Testis (tissue), 3 donors: ENCODE measurements around the gene M6PR. TPM values are rescaled to one million over a fixed set of nuclear protein-coding genes. Genes with fewer than 3 reads are reported as not detected.
A peak's percentile ranks its signal among the peaks of the same experiment; 100 is the strongest.
"Not testable (repeated sequence)": the region's sequence is repeated elsewhere in the genome, so short reads cannot be mapped to it uniquely, and the experiment has no call there.

Experiments used
- DNase-seq: peaks from one replicate; pipeline ENCODE4 v3.0.0-alpha.2; 2019
- H3K27ac ChIP-seq, 2 donors: fragments of 200-600 bp; sonication (generic); one replicate each; pipeline ENCODE4 v1.5.1; 2019
- H3K27me3 ChIP-seq: fragments of 200-600 bp; sonication (generic); one replicate; pipeline ENCODE4 v1.5.1; 2019
- H3K36me3 ChIP-seq: fragments of 200-600 bp; sonication (generic); one replicate; pipeline ENCODE4 v1.5.1; 2017; ENCODE audit warnings: low read depth; ENCODE audit errors: missing control alignments
- H3K4me1 ChIP-seq: fragments of 200-600 bp; sonication (generic); one replicate; pipeline ENCODE4 v1.5.1; 2019
- H3K4me3 ChIP-seq, 2 donors: fragments of 200-600 bp; sonication (generic); one replicate each; pipeline ENCODE4 v1.5.1; 2017 to 2019
- H3K9me3 ChIP-seq: fragments of 200-600 bp; sonication (generic); one replicate; pipeline ENCODE4 v1.5.1; 2017
- CTCF ChIP-seq, 3 experiments: fragments of 450-650 bp in 2 of 3; fragments of 200-600 bp in 1 of 3; sonication (generic) in 1 of 3; IDR thresholded peaks; one replicate each; pipeline ENCODE4 v1.5.1; 2016 to 2019; ENCODE audit warnings: antibody characterized with exemption in 3 of 3, mild to moderate bottlenecking in 2 of 3, moderate library complexity in 1 of 3
- POLR2A ChIP-seq: fragments of 450-650 bp; IDR thresholded peaks from one replicate; pipeline ENCODE4 v1.6.1; 2017; ENCODE audit warnings: antibody characterized with exemption, mild to moderate bottlenecking, moderate library complexity
- WGBS, 2 donors: methylation state at CpG; one replicate each; pipeline ENCODE4 v1.1.5; 2018; 5-methylcytosine and 5-hydroxymethylcytosine counted together
- intact Hi-C: fragments of 100-400 bp; cut with DNase I; formaldehyde crosslinking; loops from one replicate; pipeline ENCODE4 v1.15.1; 2023; ENCODE audit warnings: low total_unique reads
- polyA plus RNA-seq: library from polyadenylated mRNA; stranded (reverse); fragments of 350-450 nt; fragmentation: Illumina TruSeq; extraction: RNeasy Lipid Tissue Mini Kit (QIAGEN cat#74804); gene quantifications from one replicate; pipeline ENCODE4 v1.2.3, GENCODE V29; 2014; ENCODE audit warnings: low read depth, low replicate concordance; ENCODE audit not compliant: insufficient read depth
- total RNA-seq, 2 donors: library from RNA; depleted of rRNA; stranded (reverse); fragments of >200 nt; gene quantifications; one replicate each; pipeline ENCODE4 v1.2.3, GENCODE V29; 2016

The M6PR gene
- total and polyA plus RNA-seq, 3 donors from 2014 or later = 127 to 172 (median 166) TPM

GRCh38 chr12:8914716-8915526 lies 34.5 kb downstream of the M6PR start:
- no peaks in the 10 kb centered on the region for H3K9me3 ChIP-seq
- peaks cover 12% of the 10 kb centered on the region for H3K4me1 ChIP-seq
- H3K36me3 ChIP-seq = no peaks in the 10 kb centered on the region
- H3K4me3 ChIP-seq = peak overlapping the region; percentile 73 to 80
- WGBS, 2 donors = 1% methylated on average over 19 to 26 of the region's 35 CpGs
- no peak for TF ChIP-seq POLR2A
- no peak for TF ChIP-seq CTCF (IDR thresholded peaks at IDR 0.05)
- H3K27ac ChIP-seq = peak overlapping the region in 1 of 2 donors; percentile 86
- intact Hi-C loops = no loop called here
- peak; percentile 58 for DNase-seq
- no peaks in the 10 kb centered on the region for H3K27me3 ChIP-seq

GRCh38 chr12:8914033-8914715 lies 35.3 kb downstream of the M6PR start, which contains the start of gene PHC1:
PHC1 (plus strand) TSS chr12:8914509; CDS start chr12:8917678, 3,169 bp downstream.
- intact Hi-C loops, H3K9me3 ChIP-seq, H3K27me3 ChIP-seq, H3K36me3 ChIP-seq: not testable (repeated sequence)
- peak within 1 kb of the TSS; percentile 73 to 80 for H3K4me3 ChIP-seq
- WGBS, 2 donors = 0 to 1% methylated on average over 10 to 25 of the region's 57 CpGs
- TF ChIP-seq CTCF (IDR thresholded peaks at IDR 0.05) = peak in 2 of 3 experiments; percentile 18 to 21
- peak; percentile 90 for DNase-seq
- peak within 1 kb of the TSS; percentile 79 to 86 for H3K27ac ChIP-seq
- H3K4me1 ChIP-seq = peaks cover 12% of the 10 kb centered on the region

GRCh38 chr12:8913702-8914032 lies 35.8 kb downstream of the M6PR start:
- DNase-seq = no peak
- peaks cover 12% of the 10 kb centered on the region for H3K4me1 ChIP-seq
- intact Hi-C loops = no loop called here
- no peaks in the 10 kb centered on the region for H3K9me3 ChIP-seq
- H3K27ac ChIP-seq = peak overlapping the region; percentile 79 to 86
- 3 to 5% methylated on average over 6 of the region's 6 CpGs for WGBS, 2 donors
- H3K27me3 ChIP-seq = no peaks in the 10 kb centered on the region
- TF ChIP-seq CTCF (IDR thresholded peaks at IDR 0.05) = no peak
- peak overlapping the region; percentile 73 to 80 for H3K4me3 ChIP-seq
- H3K36me3 ChIP-seq = no peaks in the 10 kb centered on the region

GRCh38 chr12:8912914-8913313 lies 36.5 kb downstream of the M6PR start:
- TF ChIP-seq POLR2A (no peak), CTCF (IDR thresholded peaks at IDR 0.05) (no peak)
- Histone ChIP-seq H3K4me1 (peaks cover 12% of the 10 kb centered on the region), H3K9me3 (no peaks in the 10 kb centered on the region), H3K4me3 (no peak overlapping the region), H3K36me3 (no peaks in the 10 kb centered on the region), H3K27me3 (no peaks in the 10 kb centered on the region), H3K27ac (peak overlapping the region; percentile 79 to 86)
- DNase-seq = no peak
- intact Hi-C loops = no loop called here
- 27 to 30% methylated on average over 9 of the region's 9 CpGs for WGBS, 2 donors
